ENCODE results near the gene SLC25A52.
A peak's percentile ranks its signal among the peaks of the same experiment; 100 is the strongest.
"Not testable (repeated sequence)": the region's sequence is repeated elsewhere in the genome, so short reads cannot be mapped to it uniquely, and the experiment has no call there.

SLC25A52 gene

GRCh38 chr18:31740180-31740579, 20.5 kb downstream of the SLC25A52 start:
- DNase-seq (ENCODE audit: low read depth), result no peak
- no peak overlapping the region for H3K4me3 ChIP-seq (ENCODE audit: low read length)
- no peak for TF ChIP-seq CTCF (IDR thresholded peaks at IDR 0.05; ENCODE audit: insufficient read depth, low read depth, low read length, missing control alignments)

- H3K4me3 ChIP-seq (ENCODE audit: low read length), result no peak overlapping the region
- no peak for DNase-seq (ENCODE audit: low read depth)
- no peak for TF ChIP-seq CTCF (IDR thresholded peaks at IDR 0.05; ENCODE audit: insufficient read depth, low read depth, low read length, missing control alignments)
Observed at GRCh38 chr18:31739651-31740050, 21.0 kb downstream of the SLC25A52 start.

- DNase-seq (ENCODE audit: low read depth), result peak; percentile 9
- no peak overlapping the region for H3K4me3 ChIP-seq (ENCODE audit: low read length)
- no peak for TF ChIP-seq CTCF (IDR thresholded peaks at IDR 0.05; ENCODE audit: insufficient read depth, low read depth, low read length, missing control alignments)
Observed at GRCh38 chr18:31738460-31739407, 21.9 kb downstream of the SLC25A52 start.

GRCh38 chr18:31736630-31737029, 24.1 kb downstream of the SLC25A52 start:
- no peak overlapping the region for H3K4me3 ChIP-seq (ENCODE audit: low read length)
- no peak for TF ChIP-seq CTCF (IDR thresholded peaks at IDR 0.05; ENCODE audit: insufficient read depth, low read depth, low read length, missing control alignments)
- no peak for DNase-seq (ENCODE audit: low read depth)

GRCh38 chr18:31731628-31732027, 29.1 kb downstream of the SLC25A52 start:
- H3K4me3 ChIP-seq (ENCODE audit: low read length), result no peak overlapping the region
- no peak for TF ChIP-seq CTCF (IDR thresholded peaks at IDR 0.05; ENCODE audit: insufficient read depth, low read depth, low read length, missing control alignments)
- DNase-seq (ENCODE audit: low read depth), result no peak

GRCh38 chr18:31729196-31729595, 31.5 kb downstream of the SLC25A52 start:
- not testable (repeated sequence) for DNase-seq (ENCODE audit: low read depth); H3K4me3 ChIP-seq (ENCODE audit: low read length)

GRCh38 chr18:31723990-31724711, 36.5 kb downstream of the SLC25A52 start:
- peak; percentile 24 for DNase-seq (ENCODE audit: low read depth)
- peak overlapping the region; percentile 49 for H3K4me3 ChIP-seq (ENCODE audit: low read length)
- TF ChIP-seq CTCF (IDR thresholded peaks at IDR 0.05; ENCODE audit: insufficient read depth, low read depth, low read length, missing control alignments), result no peak

Measured in epithelial cell of esophagus (primary cell).